Sigmoid colon (tissue), 7 donors: ENCODE data around the gene CTTNBP2NL. TPM values are rescaled to one million over a fixed set of nuclear protein-coding genes. Genes with fewer than 3 reads are reported as not detected.

Experiments
- DNase-seq: peaks from one replicate; pipeline ENCODE4 v3.0.0-alpha.2; 2019
- H3K27ac ChIP-seq, 4 donors: fragments of 200-600 bp; sonication (generic); one replicate each; pipeline ENCODE4 v1.5.1; 2016 to 2019; ENCODE audit warnings: mild to moderate bottlenecking in 1 of 4
- H3K27me3 ChIP-seq, 3 donors: fragments of 200-600 bp; sonication (generic); one replicate each; pipeline ENCODE4 v1.5.1; 2019; ENCODE audit warnings: mild to moderate bottlenecking in 1 of 3
- H3K36me3 ChIP-seq, 4 donors: fragments of 200-600 bp; sonication (generic); one replicate each; pipeline ENCODE4 v1.5.1; 2016 to 2019
- H3K4me1 ChIP-seq, 4 donors: fragments of 200-600 bp; sonication (generic); one replicate each; pipeline ENCODE4 v1.5.1; 2017 to 2019
- H3K4me3 ChIP-seq, 4 donors: fragments of 200-600 bp; sonication (generic); one replicate each; pipeline ENCODE4 v1.5.1; 2017 to 2019; ENCODE audit warnings: mild to moderate bottlenecking in 2 of 4, moderate library complexity in 1 of 4
- H3K9me3 ChIP-seq, 4 donors: fragments of 200-600 bp in 3 of 4; sonication (generic) in 3 of 4; one replicate each; pipeline versions ENCODE4 v1.5.1 to v1.6.1; 2013 to 2019
- CTCF ChIP-seq, 4 experiments: fragments of 450-650 bp in 3 of 4; fragments of 200-600 bp in 1 of 4; IDR thresholded peaks; one replicate each; pipeline ENCODE4 v1.5.1; 2016 to 2019; ENCODE audit warnings: antibody characterized with exemption in 4 of 4, mild to moderate bottlenecking in 3 of 4, moderate library complexity in 2 of 4
- EP300 ChIP-seq, 4 donors: sonication (generic); formaldehyde crosslinking; IDR thresholded peaks; one replicate each; pipeline ENCODE4 v1.6.1; 2017; ENCODE audit warnings: antibody characterized with exemption in 4 of 4
- POLR2A ChIP-seq, 2 donors: fragments of 450-650 bp; IDR thresholded peaks; one replicate each; pipeline ENCODE4 v1.6.1; 2016; ENCODE audit warnings: antibody characterized with exemption in 2 of 2, mild to moderate bottlenecking in 2 of 2, moderate library complexity in 2 of 2
- POLR2AphosphoS5 ChIP-seq, 4 donors: sonication (generic); formaldehyde crosslinking; IDR thresholded peaks; one replicate each; pipeline ENCODE4 v1.6.1; 2017; ENCODE audit warnings: antibody characterized with exemption in 4 of 4
- WGBS, 2 donors: extraction: QIAGEN DNeasy Blood & Tissue Kit; methylation state at CpG; one replicate each; pipeline ENCODE4 v1.1.7; 2013; 5-methylcytosine and 5-hydroxymethylcytosine counted together
- intact Hi-C: fragments of 100-400 bp; cut with DNase I; formaldehyde crosslinking; loops from one replicate; pipeline ENCODE4 v1.15.1; 2023
- polyA plus RNA-seq, 3 donors: library from polyadenylated mRNA; stranded (reverse); fragments of 200-250 nt; gene quantifications; one replicate each; pipeline ENCODE4 v1.2.3, GENCODE V29; 2013
- total RNA-seq, 4 donors: library from RNA; depleted of rRNA; stranded (reverse); fragments of >200 nt; gene quantifications; one replicate each; pipeline ENCODE4 v1.1.0, GENCODE V29; 2016
- donor health status: healthy with polysubstance abuse.
- donor health status: Bipolar disorder and iron deficiency.
- donor health status: healthy.

CTTNBP2NL gene
- total RNA-seq (10 to 100 TPM; 15.1 to 25.5 (median 17.0) TPM), polyA plus RNA-seq (10 to 100 TPM; 11.4 to 17.3 (median 13.4) TPM)

- 0 to 1% methylated on average over 53 of the region's 53 CpGs for WGBS, 2 donors
- TF ChIP-seq POLR2AphosphoS5 (IDR thresholded peaks at IDR 0.05) = peak; percentile 74 to 95 (median 91)
- TF ChIP-seq POLR2A (IDR thresholded peaks at IDR 0.05) = peak; percentile 62 to 65
- TF ChIP-seq CTCF (IDR thresholded peaks at IDR 0.05) = no peak
- no peak for TF ChIP-seq EP300 (IDR thresholded peaks at IDR 0.05)
- Histone ChIP-seq H3K4me1 (peaks cover 0 to 76% (median 53%) of the 10 kb centered on the region in 4 donors), H3K9me3 (no peaks in the 10 kb centered on the region), H3K4me3 (peak within 1 kb of the TSS; percentile 63 to 94 (median 82)), H3K36me3 (no peaks in the 10 kb centered on the region), H3K27ac (peak within 1 kb of the TSS; percentile 85 to 91 (median 88)), H3K27me3 (no peaks in the 10 kb centered on the region)
- intact Hi-C loops = loop anchor here (1.0 to 2.0 kb wide), 2 partner anchors 70 to 223 kb away; partner anchors contain the start of genes CAPZA1 and ST7L
- peak; percentile 99 for DNase-seq
Measured at GRCh38 chr1:112395821-112396652, at the start of gene CTTNBP2NL. Gene CTTNBP2NL, plus strand, starts transcription at chr1:112396214. Its CDS starts 19,952 bp downstream, at chr1:112416166.

GRCh38 chr1:112346801-112347350, 49.1 kb upstream of the CTTNBP2NL start:
- 60 to 75% methylated on average over 3 of the region's 3 CpGs for WGBS, 2 donors
- no peak overlapping the region for H3K4me3 ChIP-seq
- peaks cover 0 to 12% (median 5%) of the 10 kb centered on the region in 4 donors for H3K4me1 ChIP-seq
- peak overlapping the region in 2 of 4 donors; percentile 4 to 9 for H3K27ac ChIP-seq
- H3K27me3 ChIP-seq = no peaks in the 10 kb centered on the region
- TF ChIP-seq EP300 (IDR thresholded peaks at IDR 0.05) = no peak
- no peak for TF ChIP-seq CTCF (IDR thresholded peaks at IDR 0.05)
- TF ChIP-seq POLR2AphosphoS5 (IDR thresholded peaks at IDR 0.05) = no peak
- TF ChIP-seq POLR2A (IDR thresholded peaks at IDR 0.05) = no peak
- H3K9me3 ChIP-seq = peaks cover 0 to 7% (median 0%) of the 10 kb centered on the region in 4 donors
- DNase-seq = no peak
- intact Hi-C loops = no loop called here
- no peaks in the 10 kb centered on the region for H3K36me3 ChIP-seq

GRCh38 chr1:112356765-112357164, 39.2 kb upstream of the CTTNBP2NL start:
- Histone ChIP-seq H3K4me3 (no peak overlapping the region), H3K36me3 (no peaks in the 10 kb centered on the region), H3K9me3 (no peaks in the 10 kb centered on the region), H3K27ac (peak overlapping the region in 1 of 4 donors; percentile 9), H3K27me3 (no peaks in the 10 kb centered on the region), H3K4me1 (peaks cover 0 to 31% (median 28%) of the 10 kb centered on the region in 4 donors)
- no peak for TF ChIP-seq CTCF (IDR thresholded peaks at IDR 0.05)
- no peak for TF ChIP-seq EP300 (IDR thresholded peaks at IDR 0.05)
- TF ChIP-seq POLR2A (IDR thresholded peaks at IDR 0.05) = no peak
- no peak for TF ChIP-seq POLR2AphosphoS5 (IDR thresholded peaks at IDR 0.05)
- 58 to 68% methylated on average over 2 of the region's 2 CpGs for WGBS, 2 donors
- intact Hi-C loops = no loop called here
- DNase-seq = no peak

- Histone ChIP-seq H3K27me3 (no peaks in the 10 kb centered on the region), H3K36me3 (no peaks in the 10 kb centered on the region), H3K4me1 (peaks cover 0 to 31% (median 28%) of the 10 kb centered on the region in 4 donors), H3K9me3 (no peaks in the 10 kb centered on the region), H3K4me3 (no peak overlapping the region), H3K27ac (peak overlapping the region in 1 of 4 donors; percentile 9)
- 73 to 74% methylated on average over 6 of the region's 6 CpGs for WGBS, 2 donors
- intact Hi-C loops = no loop called here
- no peak for TF ChIP-seq CTCF (IDR thresholded peaks at IDR 0.05)
- no peak for TF ChIP-seq POLR2A (IDR thresholded peaks at IDR 0.05)
- no peak for DNase-seq
Measured at GRCh38 chr1:112357467-112357866, 38.5 kb upstream of the CTTNBP2NL start.
